DOHH2 (cell line): ENCODE data around the gene HOXC9.

Experiments
- EZH2phosphoT487 ChIP-seq: fragments of 200-600 bp; sonication (generic); IDR thresholded peaks from 2 replicates; pipeline ENCODE4 v1.6.1; 2017; ENCODE audit warnings: borderline replicate concordance, mild to moderate bottlenecking, antibody characterized with exemption, low read length, moderate library complexity, mixed read lengths
- TF ChIP-seq, protein P1 (sequence below): fragments of 200-600 bp; sonication (generic); IDR thresholded peaks from one replicate; pipeline ENCODE4 v1.5.1; 2014; ENCODE audit warnings: antibody characterized with exemption, mild to moderate bottlenecking, low read depth, low read length; ENCODE audit not compliant: poor library complexity, severe bottlenecking

DNA sequence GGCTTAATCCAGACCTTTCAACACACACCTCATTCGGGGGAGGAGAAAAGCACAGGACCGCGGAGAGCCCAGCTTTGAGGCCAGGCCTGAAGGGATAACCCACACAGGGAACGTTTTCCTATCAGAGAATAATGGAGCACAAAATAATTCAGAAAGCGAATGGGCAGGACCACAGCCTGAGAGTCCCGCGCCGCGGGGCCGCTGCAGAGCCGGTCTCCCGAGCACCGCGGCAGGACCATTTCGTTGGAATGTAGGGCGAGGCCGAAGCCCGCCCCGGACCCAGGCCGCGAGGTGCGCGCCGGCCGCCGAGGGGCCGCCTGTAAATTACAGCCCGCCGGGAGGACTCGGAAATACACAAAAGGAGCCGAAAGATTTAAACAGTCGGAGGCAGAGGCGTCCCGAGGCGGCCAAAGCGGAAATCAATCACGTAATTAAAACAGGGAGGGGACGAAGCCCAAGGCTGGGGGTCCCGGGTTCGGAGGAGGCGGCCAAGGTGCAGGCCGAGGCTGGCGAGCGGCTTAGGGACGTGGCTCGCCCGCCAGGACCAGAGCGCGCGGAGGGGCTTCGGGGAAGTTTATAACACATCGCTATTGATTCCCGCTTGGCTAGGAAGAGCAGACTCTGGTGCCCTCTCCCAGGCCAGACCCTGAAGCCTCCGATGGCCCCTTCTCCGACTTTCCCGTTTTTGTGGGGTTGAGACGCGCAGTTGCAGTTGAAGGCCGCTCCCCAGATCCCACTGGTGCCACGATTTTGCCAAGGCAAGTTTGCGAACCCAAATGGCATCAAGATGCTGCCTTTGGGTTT is 47.4 kb downstream of the HOXC9 start:
- TF ChIP-seq, protein P1, sequence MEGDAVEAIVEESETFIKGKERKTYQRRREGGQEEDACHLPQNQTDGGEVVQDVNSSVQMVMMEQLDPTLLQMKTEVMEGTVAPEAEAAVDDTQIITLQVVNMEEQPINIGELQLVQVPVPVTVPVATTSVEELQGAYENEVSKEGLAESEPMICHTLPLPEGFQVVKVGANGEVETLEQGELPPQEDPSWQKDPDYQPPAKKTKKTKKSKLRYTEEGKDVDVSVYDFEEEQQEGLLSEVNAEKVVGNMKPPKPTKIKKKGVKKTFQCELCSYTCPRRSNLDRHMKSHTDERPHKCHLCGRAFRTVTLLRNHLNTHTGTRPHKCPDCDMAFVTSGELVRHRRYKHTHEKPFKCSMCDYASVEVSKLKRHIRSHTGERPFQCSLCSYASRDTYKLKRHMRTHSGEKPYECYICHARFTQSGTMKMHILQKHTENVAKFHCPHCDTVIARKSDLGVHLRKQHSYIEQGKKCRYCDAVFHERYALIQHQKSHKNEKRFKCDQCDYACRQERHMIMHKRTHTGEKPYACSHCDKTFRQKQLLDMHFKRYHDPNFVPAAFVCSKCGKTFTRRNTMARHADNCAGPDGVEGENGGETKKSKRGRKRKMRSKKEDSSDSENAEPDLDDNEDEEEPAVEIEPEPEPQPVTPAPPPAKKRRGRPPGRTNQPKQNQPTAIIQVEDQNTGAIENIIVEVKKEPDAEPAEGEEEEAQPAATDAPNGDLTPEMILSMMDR = no peak
- no peak for TF ChIP-seq EZH2phosphoT487
